Parathyroid adenoma (tissue), 2 donors: Measurements from ENCODE around the gene DIS3.
A peak's percentile ranks its signal among the peaks of the same experiment; 100 is the strongest.

ENCODE experiments used
- H2AFZ ChIP-seq: fragments of 300-600 bp; sonication (generic); one replicate; pipeline ENCODE4 v1.7.0; 2017; ENCODE audit warnings: antibody characterized with exemption, mild to moderate bottlenecking
- H3K27ac ChIP-seq: fragments of 300-600 bp; sonication (generic); one replicate; pipeline ENCODE4 v1.7.0; 2017
- H3K27me3 ChIP-seq: fragments of 300-600 bp; sonication (generic); one replicate; pipeline ENCODE4 v1.7.0; 2017; ENCODE audit warnings: low read length; ENCODE audit not compliant: control insufficient read depth, insufficient read depth
- H3K36me3 ChIP-seq: fragments of 300-600 bp; sonication (generic); one replicate; pipeline ENCODE4 v1.7.0; 2017; ENCODE audit warnings: low read length; ENCODE audit not compliant: control insufficient read depth, insufficient read depth
- H3K4me1 ChIP-seq: fragments of 300-600 bp; sonication (generic); one replicate; pipeline ENCODE4 v1.7.0; 2017; ENCODE audit warnings: control low read depth
- H3K4me2 ChIP-seq: fragments of 300-600 bp; sonication (generic); one replicate; pipeline ENCODE4 v1.7.0; 2017; ENCODE audit warnings: low read length
- H3K4me3 ChIP-seq: fragments of 300-600 bp; sonication (generic); one replicate; pipeline ENCODE4 v1.7.0; 2017; ENCODE audit warnings: low read depth, low read length
- H3K79me2 ChIP-seq: fragments of 300-600 bp; sonication (generic); one replicate; pipeline ENCODE4 v1.7.0; 2017; ENCODE audit warnings: control low read depth
- H3K9ac ChIP-seq: fragments of 300-600 bp; sonication (generic); one replicate; pipeline ENCODE4 v1.7.0; 2017; ENCODE audit warnings: mild to moderate bottlenecking
- H3K9me3 ChIP-seq: fragments of 300-600 bp; sonication (generic); one replicate; pipeline ENCODE4 v1.7.0; 2017; ENCODE audit warnings: low read length; ENCODE audit not compliant: control insufficient read depth
- TF ChIP-seq, protein P1 (sequence below): fragments of 300-600 bp; sonication (generic); IDR thresholded peaks from one replicate; pipeline ENCODE4 v1.7.0; 2017; ENCODE audit warnings: antibody characterized with exemption, mild to moderate bottlenecking
- donor health status: primary hyperparathyroidism.

DIS3 gene, protein sequence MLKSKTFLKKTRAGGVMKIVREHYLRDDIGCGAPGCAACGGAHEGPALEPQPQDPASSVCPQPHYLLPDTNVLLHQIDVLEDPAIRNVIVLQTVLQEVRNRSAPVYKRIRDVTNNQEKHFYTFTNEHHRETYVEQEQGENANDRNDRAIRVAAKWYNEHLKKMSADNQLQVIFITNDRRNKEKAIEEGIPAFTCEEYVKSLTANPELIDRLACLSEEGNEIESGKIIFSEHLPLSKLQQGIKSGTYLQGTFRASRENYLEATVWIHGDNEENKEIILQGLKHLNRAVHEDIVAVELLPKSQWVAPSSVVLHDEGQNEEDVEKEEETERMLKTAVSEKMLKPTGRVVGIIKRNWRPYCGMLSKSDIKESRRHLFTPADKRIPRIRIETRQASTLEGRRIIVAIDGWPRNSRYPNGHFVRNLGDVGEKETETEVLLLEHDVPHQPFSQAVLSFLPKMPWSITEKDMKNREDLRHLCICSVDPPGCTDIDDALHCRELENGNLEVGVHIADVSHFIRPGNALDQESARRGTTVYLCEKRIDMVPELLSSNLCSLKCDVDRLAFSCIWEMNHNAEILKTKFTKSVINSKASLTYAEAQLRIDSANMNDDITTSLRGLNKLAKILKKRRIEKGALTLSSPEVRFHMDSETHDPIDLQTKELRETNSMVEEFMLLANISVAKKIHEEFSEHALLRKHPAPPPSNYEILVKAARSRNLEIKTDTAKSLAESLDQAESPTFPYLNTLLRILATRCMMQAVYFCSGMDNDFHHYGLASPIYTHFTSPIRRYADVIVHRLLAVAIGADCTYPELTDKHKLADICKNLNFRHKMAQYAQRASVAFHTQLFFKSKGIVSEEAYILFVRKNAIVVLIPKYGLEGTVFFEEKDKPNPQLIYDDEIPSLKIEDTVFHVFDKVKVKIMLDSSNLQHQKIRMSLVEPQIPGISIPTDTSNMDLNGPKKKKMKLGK

DNA sequence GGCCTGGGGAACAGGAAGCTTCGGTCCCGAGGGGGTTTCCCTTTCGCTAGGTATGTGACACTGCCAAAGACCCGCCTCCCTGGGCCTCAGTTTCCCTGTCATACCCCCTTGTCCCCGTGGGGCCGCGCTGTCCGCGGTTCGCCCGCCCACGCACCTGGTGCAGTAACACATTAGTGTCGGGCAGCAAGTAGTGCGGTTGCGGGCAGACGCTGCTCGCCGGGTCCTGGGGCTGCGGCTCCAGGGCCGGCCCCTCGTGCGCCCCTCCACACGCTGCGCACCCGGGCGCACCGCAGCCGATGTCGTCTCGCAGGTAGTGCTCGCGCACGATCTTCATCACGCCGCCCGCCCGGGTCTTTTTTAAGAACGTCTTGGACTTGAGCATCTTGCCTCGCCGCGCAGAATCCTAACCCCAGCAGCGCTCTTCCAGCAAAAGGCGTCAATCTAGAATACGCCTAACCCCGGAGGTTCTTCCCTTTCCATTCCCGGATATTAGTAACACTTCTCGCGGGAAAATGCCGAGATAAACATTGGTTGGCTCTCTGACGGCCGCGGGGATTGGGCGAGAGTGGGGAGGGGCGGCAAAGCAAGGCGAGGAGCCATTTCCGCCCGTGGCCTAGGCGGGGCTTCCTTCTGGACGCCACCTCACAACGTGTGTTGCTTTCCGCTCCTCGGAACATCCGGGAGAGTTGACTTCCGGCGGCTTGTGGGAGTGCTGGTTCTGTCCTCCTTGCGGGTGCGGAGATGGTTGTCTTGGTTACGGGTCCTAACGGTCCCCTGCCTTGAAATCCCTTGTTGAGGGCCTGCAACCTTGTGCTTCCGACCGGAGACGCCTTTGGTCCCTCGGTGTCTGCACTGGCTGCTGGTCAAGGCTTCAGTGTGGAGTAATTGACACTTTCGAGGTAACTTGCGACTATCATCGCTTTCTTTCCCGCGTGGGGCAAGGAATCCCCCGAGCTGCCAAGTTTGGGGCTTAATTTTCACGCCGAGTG is at the start of gene DIS3, which contains the start of gene PIBF1:
Gene DIS3, minus strand, starts transcription at position 450 of the 989 bp plus-strand sequence. Its CDS starts 68 bp downstream, at position 382.
Gene PIBF1, plus strand, starts transcription at position 683 of the 989 bp plus-strand sequence. CDS start 1,337 bp downstream, outside the sequence.
- Histone ChIP-seq H3K9ac (peak within 1 kb of the TSS; percentile 34), H3K4me1 (peaks cover 2% of the 10 kb centered on the region), H3K27me3 (no peaks in the 10 kb centered on the region), H3K36me3 (no peaks in the 10 kb centered on the region), H3K9me3 (no peaks in the 10 kb centered on the region), H3K4me3 (peak within 1 kb of the TSS; percentile 86), H3K27ac (peak within 1 kb of the TSS; percentile 71), H2AFZ (peak within 1 kb of the TSS; percentile 73), H3K4me2 (peak within 1 kb of the TSS; percentile 89), H3K79me2 (no peaks in the 10 kb centered on the region)
- TF ChIP-seq, protein P1, sequence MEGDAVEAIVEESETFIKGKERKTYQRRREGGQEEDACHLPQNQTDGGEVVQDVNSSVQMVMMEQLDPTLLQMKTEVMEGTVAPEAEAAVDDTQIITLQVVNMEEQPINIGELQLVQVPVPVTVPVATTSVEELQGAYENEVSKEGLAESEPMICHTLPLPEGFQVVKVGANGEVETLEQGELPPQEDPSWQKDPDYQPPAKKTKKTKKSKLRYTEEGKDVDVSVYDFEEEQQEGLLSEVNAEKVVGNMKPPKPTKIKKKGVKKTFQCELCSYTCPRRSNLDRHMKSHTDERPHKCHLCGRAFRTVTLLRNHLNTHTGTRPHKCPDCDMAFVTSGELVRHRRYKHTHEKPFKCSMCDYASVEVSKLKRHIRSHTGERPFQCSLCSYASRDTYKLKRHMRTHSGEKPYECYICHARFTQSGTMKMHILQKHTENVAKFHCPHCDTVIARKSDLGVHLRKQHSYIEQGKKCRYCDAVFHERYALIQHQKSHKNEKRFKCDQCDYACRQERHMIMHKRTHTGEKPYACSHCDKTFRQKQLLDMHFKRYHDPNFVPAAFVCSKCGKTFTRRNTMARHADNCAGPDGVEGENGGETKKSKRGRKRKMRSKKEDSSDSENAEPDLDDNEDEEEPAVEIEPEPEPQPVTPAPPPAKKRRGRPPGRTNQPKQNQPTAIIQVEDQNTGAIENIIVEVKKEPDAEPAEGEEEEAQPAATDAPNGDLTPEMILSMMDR: no peak

DNA sequence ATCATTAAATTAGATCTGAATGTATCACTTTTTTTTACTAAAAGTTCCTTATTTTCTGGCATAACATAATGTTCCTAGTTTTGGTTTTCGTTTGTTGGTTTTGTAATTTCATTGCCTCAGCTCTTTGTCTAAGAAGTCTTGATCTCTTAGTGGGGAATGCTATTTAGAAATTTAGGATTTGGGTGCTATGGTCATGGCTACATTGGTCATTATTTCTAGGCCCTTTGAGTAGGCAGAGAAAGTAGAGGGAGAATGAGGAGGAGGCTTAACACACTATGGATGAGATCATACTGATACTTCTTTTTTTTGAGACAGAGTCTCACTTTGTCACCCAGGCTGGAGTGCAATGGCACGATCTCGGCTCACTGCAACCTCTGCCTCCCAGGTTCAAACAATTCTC is 42.0 kb upstream of the DIS3 start:
- Histone ChIP-seq H3K4me1 (no peaks in the 10 kb centered on the region), H3K27ac (no peak overlapping the region), H3K27me3 (no peaks in the 10 kb centered on the region), H3K9me3 (no peaks in the 10 kb centered on the region), H3K79me2 (no peaks in the 10 kb centered on the region), H3K4me2 (no peak overlapping the region), H3K4me3 (no peak overlapping the region), H3K9ac (no peak overlapping the region), H2AFZ (no peak overlapping the region), H3K36me3 (no peaks in the 10 kb centered on the region)
- TF ChIP-seq, protein P1: no peak

DNA sequence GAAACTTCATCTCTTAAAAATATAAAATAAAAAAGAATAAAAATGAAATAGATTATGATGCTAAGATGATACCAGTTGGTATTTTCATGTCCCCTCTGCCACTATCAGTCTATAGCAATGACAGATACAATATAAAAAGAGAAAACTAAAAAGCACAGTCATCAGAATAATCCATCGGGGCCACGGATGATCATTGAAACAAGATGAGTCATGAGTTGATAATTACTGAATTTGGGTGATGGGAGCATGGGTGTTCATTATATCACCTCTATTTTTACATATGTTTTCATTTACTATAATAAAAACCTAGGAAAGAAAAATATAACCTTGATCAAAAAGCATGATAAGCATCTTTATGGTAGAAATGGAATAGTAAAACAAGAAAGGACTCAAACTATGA is 41.4 kb upstream of the DIS3 start:
- Histone ChIP-seq H3K27me3 (no peaks in the 10 kb centered on the region), H3K9me3 (no peaks in the 10 kb centered on the region), H3K4me2 (no peak overlapping the region), H3K79me2 (no peaks in the 10 kb centered on the region), H2AFZ (no peak overlapping the region), H3K4me3 (no peak overlapping the region), H3K27ac (no peak overlapping the region), H3K4me1 (no peaks in the 10 kb centered on the region), H3K9ac (no peak overlapping the region), H3K36me3 (no peaks in the 10 kb centered on the region)
- TF ChIP-seq, protein P1: no peak

DNA sequence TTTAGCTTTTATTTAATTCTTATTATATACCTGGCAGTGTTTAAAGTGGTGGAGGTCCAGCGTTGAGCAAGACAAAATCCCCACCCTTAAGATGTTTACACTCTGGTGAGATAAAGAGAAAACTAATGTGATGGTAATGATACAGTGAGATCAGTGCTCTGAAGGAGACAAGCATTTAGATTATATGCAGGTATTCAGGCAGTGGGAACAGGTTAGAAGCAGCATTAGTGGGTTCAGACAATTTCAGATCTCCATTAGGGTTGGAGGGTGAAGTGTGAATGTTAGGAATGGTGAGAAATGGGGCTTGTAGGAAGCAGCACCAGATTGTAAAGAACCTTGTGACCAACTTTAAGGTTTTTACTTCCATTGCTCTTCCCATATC is 39.2 kb upstream of the DIS3 start:
- Histone ChIP-seq H3K27ac (no peak overlapping the region), H3K4me3 (no peak overlapping the region), H2AFZ (no peak overlapping the region), H3K79me2 (no peaks in the 10 kb centered on the region), H3K9ac (no peak overlapping the region), H3K4me1 (no peaks in the 10 kb centered on the region), H3K27me3 (no peaks in the 10 kb centered on the region), H3K4me2 (no peak overlapping the region), H3K36me3 (no peaks in the 10 kb centered on the region), H3K9me3 (no peaks in the 10 kb centered on the region)
- TF ChIP-seq, protein P1: no peak
